ENCODE data around the gene DNAH3.
"Not testable (repeated sequence)": the region's sequence is repeated elsewhere in the genome, so short reads cannot be mapped to it uniquely, and the experiment has no call there.

Gene DNAH3

GRCh38 chr16:21053590-21053989 is 97.1 kb downstream of the DNAH3 start:
- TF ChIP-seq ZNF274 (IDR thresholded peaks at IDR 0.05; ENCODE audit: low read depth, low read length): no peak
- no peak overlapping the region for H3K4me3 ChIP-seq (ENCODE audit: low read length)

GRCh38 chr16:21048091-21048912 is 102.3 kb downstream of the DNAH3 start:
- not testable (repeated sequence) for H3K4me3 ChIP-seq (ENCODE audit: low read length)

- TF ChIP-seq ZNF274 (IDR thresholded peaks at IDR 0.05; ENCODE audit: low read depth, low read length): no peak
- H3K4me3 ChIP-seq (ENCODE audit: low read length): no peak overlapping the region
These were observed 112.4 kb downstream of the DNAH3 start for GRCh38 chr16:21038197-21038596.

GRCh38 chr16:21037736-21038135 is 112.9 kb downstream of the DNAH3 start:
- no peak for TF ChIP-seq ZNF274 (IDR thresholded peaks at IDR 0.05; ENCODE audit: low read depth, low read length)
- no peak overlapping the region for H3K4me3 ChIP-seq (ENCODE audit: low read length)

GRCh38 chr16:21037168-21037567 is 113.5 kb downstream of the DNAH3 start:
- H3K4me3 ChIP-seq (ENCODE audit: low read length): no peak overlapping the region
- no peak for TF ChIP-seq ZNF274 (IDR thresholded peaks at IDR 0.05; ENCODE audit: low read depth, low read length)

GRCh38 chr16:21036471-21036870 is 114.2 kb downstream of the DNAH3 start:
- H3K4me3 ChIP-seq (ENCODE audit: low read length): no peak overlapping the region
- TF ChIP-seq ZNF274 (IDR thresholded peaks at IDR 0.05; ENCODE audit: low read depth, low read length): no peak

GRCh38 chr16:21033704-21034103 is 116.9 kb downstream of the DNAH3 start:
- H3K4me3 ChIP-seq (ENCODE audit: low read length): no peak overlapping the region
- no peak for TF ChIP-seq ZNF274 (IDR thresholded peaks at IDR 0.05; ENCODE audit: low read depth, low read length)

- no peak overlapping the region for H3K4me3 ChIP-seq (ENCODE audit: low read length)
- TF ChIP-seq ZNF274 (IDR thresholded peaks at IDR 0.05; ENCODE audit: low read depth, low read length): no peak
These were observed 117.4 kb downstream of the DNAH3 start for GRCh38 chr16:21033264-21033663.

- no peak for TF ChIP-seq ZNF274 (IDR thresholded peaks at IDR 0.05; ENCODE audit: low read depth, low read length)
These were observed 121.9 kb downstream of the DNAH3 start for GRCh38 chr16:21028728-21029127.

GRCh38 chr16:21026846-21027245 is 123.8 kb downstream of the DNAH3 start:
- TF ChIP-seq ZNF274 (IDR thresholded peaks at IDR 0.05; ENCODE audit: low read depth, low read length): no peak
- no peak overlapping the region for H3K4me3 ChIP-seq (ENCODE audit: low read length)

More at GRCh38 chr16:21028728-21029127, 121.9 kb downstream of the DNAH3 start:
- H3K4me3 ChIP-seq (ENCODE audit: low read length): no peak overlapping the region

- no peak for TF ChIP-seq ZNF274 (IDR thresholded peaks at IDR 0.05; ENCODE audit: low read depth, low read length)
- H3K4me3 ChIP-seq (ENCODE audit: low read length): no peak overlapping the region
These were observed 127.0 kb downstream of the DNAH3 start for GRCh38 chr16:21023509-21024202.

- H3K4me3 ChIP-seq (ENCODE audit: low read length): no peak overlapping the region
- TF ChIP-seq ZNF274 (IDR thresholded peaks at IDR 0.05; ENCODE audit: low read depth, low read length): no peak
These were observed 129.3 kb downstream of the DNAH3 start for GRCh38 chr16:21021316-21021715.

GRCh38 chr16:21009815-21010214 is 140.8 kb downstream of the DNAH3 start:
- TF ChIP-seq ZNF274 (IDR thresholded peaks at IDR 0.05; ENCODE audit: low read depth, low read length): no peak
- no peak overlapping the region for H3K4me3 ChIP-seq (ENCODE audit: low read length)

GRCh38 chr16:21005008-21005407 is 145.6 kb downstream of the DNAH3 start:
- no peak for TF ChIP-seq ZNF274 (IDR thresholded peaks at IDR 0.05; ENCODE audit: low read depth, low read length)
- no peak overlapping the region for H3K4me3 ChIP-seq (ENCODE audit: low read length)

- TF ChIP-seq ZNF274 (IDR thresholded peaks at IDR 0.05; ENCODE audit: low read depth, low read length): no peak
- H3K4me3 ChIP-seq (ENCODE audit: low read length): no peak overlapping the region
These were observed 149.4 kb downstream of the DNAH3 start for GRCh38 chr16:21001262-21001661.
